NCI-H2196 (cell line): Measurements from ENCODE around the gene UMAD1.
"Not testable (repeated sequence)": the region's sequence is repeated elsewhere in the genome, so short reads cannot be mapped to it uniquely, and the experiment has no call there.

Source experiments
- DNase-seq: peaks from one replicate; lab custom pipeline; 2025; ENCODE audit not compliant: unreplicated experiment; lab: John Stamatoyannopoulos, UW

UMAD1 gene

GRCh38 chr7:7652798-7653540 is 12.4 kb downstream of the UMAD1 start:
- DNase-seq: no peak

DNA sequence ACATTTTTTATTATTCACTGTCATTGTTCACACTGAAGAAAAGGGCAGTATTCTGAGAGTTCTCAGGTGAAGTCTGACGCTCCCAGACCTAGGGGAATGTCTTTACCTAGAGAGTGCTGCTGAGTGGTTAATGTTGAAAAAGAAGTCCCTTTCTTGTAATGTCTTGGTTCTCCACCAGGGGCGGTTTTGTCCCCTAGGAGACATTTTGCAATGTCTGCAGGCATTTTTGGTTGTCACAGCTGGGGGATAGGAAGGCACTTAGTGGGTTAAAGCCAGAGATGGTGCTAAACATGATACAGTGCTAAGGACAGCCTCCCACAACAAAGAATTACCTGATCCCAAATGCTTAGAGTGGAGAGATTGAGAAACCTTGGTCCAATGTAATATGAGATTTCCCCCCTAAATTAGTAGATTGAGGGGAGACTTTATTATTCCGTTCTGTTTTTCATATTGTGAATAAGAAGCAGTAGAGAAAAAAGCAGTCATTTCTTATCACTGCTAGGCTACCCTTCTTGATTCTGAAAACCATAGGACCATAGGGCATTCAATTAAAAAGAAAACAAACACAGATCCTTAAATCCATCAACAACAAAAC is 13.1 kb downstream of the UMAD1 start:
- DNase-seq: no peak

GRCh38 chr7:7654964-7655715 is 14.6 kb downstream of the UMAD1 start:
- DNase-seq: no peak

- DNase-seq: not testable (repeated sequence)
Observed at GRCh38 chr7:7656459-7656858, 15.9 kb downstream of the UMAD1 start.

DNA sequence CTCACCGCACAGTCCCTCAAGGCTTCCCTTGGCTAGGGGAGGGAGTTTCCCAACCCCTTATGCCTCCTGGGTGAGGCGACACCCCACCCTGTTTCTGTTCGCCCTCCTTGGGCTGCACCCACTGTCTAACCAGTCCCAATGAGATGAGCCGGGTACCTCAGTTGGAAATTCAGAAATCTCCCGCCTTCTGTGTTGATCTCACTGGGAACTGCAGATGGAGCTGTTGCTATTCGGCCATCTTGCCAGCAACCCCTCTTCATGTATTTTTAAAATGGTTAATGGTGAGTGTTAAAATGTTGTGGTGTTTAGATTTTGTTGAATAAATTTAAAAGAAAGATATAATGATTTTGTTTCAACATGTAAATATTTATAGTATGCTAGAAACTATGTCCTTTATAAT is 22.0 kb downstream of the UMAD1 start:
- DNase-seq: no peak

- DNase-seq: no peak
Observed at GRCh38 chr7:7664291-7664690, 23.7 kb downstream of the UMAD1 start.

DNA sequence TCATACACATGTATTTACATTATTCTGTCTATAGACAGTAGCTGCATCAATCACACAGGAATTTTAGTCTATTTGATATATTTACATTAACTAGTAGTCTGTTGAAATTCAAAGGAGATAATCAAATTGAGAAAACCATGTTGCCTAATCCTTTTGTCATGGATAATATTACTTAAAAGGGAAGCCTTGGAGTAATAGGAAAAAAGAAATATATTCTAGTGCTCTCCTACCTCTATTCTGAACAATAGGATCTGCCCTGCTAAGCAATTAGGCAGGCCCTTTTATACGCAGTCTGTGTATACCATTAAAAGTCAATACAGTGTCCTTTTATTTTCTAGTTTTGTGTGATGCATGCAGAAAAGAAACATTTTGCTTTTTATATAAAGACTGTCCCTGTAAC is 24.5 kb downstream of the UMAD1 start:
- no peak for DNase-seq

- DNase-seq: no peak
Observed at GRCh38 chr7:7667187-7667586, 26.6 kb downstream of the UMAD1 start.

DNA sequence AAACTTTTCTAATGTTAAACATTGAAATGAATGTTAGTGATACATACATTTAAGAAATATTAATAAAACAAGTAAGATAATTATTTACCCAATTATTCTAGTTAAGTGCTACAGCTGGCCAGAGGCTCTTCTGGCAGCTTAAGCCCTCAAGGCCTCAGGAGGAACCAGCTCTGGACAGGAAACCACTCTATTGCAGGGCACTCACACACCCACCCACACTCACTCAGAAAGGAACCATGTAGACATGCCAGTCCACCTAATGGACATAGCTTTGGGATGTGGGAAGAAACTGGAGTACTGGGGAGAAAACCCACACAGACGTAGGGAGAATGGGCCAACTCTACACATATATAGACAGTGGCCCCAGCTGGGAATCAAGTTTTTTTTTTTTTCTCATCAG is 28.2 kb downstream of the UMAD1 start:
- no peak for DNase-seq

- no peak for DNase-seq
Observed at GRCh38 chr7:7670490-7670889, 29.9 kb downstream of the UMAD1 start.

DNA sequence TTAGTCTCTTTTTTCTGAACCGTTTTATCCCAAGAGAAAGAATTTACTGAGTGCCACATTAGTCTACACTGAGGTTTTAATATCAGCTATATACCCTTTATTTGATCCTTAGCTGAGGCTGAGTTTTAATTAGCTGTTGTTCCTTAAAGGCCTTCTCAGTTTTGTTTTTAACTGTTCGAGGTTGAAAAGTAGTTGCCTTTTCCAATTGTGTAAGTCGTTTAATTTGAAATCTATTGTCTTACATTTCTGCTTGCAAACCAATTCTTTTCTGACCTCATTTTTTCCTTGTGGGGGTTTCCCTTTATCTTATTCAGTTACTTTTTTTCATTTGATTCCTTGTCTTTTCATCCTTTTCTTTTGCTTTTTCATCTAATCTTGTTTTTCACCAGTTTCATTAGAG is 30.8 kb downstream of the UMAD1 start:
- no peak for DNase-seq

- no peak for DNase-seq
Observed at GRCh38 chr7:7672545-7673239, 32.1 kb downstream of the UMAD1 start.

GRCh38 chr7:7673240-7673550 is 32.6 kb downstream of the UMAD1 start:
- no peak for DNase-seq

DNA sequence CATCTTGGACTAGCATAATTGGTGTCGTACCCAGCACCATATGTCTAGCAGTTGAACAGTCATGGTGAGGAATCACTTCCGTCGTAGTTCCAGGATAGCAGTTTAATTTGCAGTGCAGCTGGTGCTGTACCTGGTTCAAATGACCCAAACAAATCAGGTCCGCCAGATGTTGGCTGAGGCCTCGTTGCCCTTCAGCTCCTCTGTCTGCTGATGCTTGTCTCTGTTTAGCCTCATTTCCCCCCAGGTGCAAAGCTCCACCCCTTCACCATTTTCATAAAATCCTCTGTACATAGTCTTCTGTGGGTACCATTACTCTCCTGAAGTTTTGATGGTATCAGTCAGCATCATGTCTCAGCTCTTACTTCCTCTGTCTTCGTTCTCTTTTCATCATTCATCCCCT is 35.1 kb downstream of the UMAD1 start:
- no peak for DNase-seq

DNA sequence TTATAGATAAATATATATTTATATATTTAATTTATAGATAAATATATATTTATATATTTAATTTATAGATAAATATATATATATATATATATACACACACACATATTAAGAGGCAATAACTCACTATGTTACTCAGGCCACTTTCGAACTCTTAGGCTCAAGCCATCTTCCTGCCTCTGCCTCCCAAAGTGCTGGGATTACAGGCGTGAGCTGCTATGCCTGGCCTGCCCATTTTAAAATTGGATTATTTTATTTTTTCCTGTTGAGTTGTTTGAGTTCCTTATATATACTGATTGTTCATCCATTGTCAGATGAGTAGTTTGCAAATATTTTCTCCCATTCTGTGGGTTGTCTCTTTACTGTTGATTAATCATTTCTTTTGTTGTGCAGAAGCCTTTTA is 39.1 kb downstream of the UMAD1 start:
- not testable (repeated sequence) for DNase-seq

- peak; percentile 81 for DNase-seq
Observed at GRCh38 chr7:7681191-7681935, 40.8 kb downstream of the UMAD1 start.

DNA sequence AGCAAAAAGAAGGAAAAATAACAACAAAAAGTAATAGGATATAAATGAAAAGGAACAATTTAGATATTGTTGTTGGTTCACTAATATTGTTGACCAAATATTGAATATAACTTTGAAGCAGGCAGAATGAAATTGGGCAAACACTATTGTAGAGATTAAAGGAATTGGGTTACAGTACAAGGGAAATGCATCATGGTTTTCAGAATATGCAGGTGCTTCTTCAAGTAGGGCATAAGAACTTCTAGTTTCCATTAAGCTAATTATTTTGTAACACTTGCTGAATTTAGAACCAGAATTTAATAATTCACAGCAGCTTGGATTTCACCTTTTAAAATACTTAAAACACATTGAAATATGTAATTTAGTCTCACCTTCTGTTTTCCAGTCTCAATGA is 41.4 kb downstream of the UMAD1 start:
- peak; percentile 30 for DNase-seq

DNA sequence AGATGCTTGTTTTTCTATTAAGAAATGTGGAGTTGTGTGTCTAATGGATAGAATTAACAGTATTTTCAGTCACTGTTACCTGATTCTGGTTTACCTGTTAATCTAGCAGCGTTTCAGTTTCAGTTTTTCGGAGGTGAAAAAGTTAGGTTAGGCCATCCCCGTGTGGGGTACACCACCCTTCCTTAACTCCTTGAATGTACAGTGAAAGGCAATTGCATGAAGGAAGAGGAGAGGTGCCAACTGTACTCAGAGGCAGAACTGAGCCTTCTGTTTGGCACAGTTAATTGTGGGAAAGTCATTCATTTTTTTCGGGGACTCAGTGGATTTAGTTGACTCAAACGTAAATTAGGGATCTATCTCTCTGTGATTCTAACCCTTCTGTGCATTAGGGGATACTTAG is 42.3 kb downstream of the UMAD1 start:
- DNase-seq: no peak

DNA sequence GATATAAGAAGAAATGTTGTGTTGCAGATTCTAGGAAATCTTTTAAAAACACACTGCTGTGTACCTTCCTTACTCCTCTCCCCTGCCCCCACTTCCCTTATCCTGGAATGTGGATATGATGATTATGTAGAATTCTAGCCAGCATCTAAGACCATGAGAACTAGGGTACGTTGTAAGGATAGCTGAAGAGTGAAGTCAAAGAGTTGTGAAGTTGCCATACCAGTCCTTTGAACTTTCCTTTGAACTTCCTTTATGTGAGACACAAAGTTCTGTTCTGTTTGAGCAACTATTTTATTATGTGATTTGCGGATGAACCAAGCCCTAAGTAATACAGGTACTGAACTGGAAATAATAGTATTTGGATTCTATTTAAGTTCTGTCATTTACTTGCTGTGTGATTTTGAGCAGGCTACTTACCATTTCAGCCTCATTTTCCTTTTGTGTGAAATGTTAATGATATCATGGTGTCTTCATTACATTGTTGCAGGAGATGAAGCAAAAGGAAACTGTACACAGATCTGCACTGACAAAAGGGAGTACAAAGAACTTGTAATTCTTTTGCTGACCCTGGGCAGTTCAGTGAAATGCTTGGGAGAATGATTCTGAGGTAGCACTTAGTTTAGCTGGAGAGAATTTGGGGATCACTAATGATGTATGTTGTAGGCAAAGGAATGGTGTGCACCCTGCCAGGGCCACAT is 46.4 kb downstream of the UMAD1 start:
- DNase-seq: no peak

DNA sequence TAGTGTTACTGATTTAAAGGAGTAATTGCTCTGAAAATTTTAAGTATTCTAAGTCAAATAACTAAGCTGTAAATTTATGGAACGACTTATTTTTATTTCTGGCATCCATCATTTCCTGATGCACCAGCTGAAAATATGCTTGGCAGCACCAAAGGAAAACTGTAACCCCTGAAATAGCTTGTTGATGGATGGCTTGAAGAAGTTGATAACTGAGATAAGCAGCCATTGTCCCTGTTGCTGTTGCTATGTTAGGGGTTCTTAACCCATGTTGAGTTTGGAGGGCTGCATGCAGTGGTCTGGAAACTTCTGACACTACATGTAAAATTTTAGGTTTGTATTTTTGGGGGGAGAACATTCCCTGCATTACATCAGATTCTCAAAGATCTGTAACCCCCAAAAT is 47.2 kb downstream of the UMAD1 start:
- no peak for DNase-seq

DNA sequence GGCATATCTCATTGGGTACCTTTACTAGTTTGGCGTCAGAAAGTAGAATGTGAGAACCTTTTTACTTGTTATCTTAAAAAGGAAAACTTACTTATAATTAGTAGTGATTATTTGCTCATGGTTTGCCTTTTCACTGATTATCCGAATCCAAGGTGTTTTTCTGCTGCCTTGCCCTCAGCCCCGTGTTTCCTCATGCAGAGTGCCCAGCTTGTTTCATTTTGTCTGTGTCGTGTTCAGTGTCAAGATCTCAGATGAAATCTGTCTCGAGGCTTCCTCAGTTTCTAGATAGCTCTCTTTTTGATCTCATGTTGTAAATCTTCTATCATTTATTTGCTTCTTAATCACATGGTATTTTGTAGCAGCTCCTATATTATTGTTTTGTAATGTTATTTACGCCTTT is 47.8 kb downstream of the UMAD1 start:
- DNase-seq: peak; percentile 19
